Measurements from ENCODE around the gene ROBO3. TPM values are rescaled to one million over a fixed set of nuclear protein-coding genes. Genes with fewer than 3 reads are reported as not detected.

The ROBO3 gene
- total RNA-seq, 1 experiment from 2014 or later: 6.2 TPM

- intact Hi-C loops (cut with micrococcal nuclease; ENCODE audit: unreplicated experiment): loop anchor here (1.0 kb wide), 1 partner anchor 77 kb away; the partner anchor contains the start of gene CCDC15
- DNase-seq: no peak
- BruUV-seq (replicated peaks): TSS peak; percentile 65
- H3K9me3 Mint-ChIP-seq (ENCODE audit: unreplicated experiment): no peaks in the 10 kb centered on the region
- POLR2A ChIA-PET: interaction anchor here (0.8 to 1.5 kb wide), 4 partner anchors 11 to 254 kb away, joined by 3 to 5 read pairs (median 4); partner anchors contain the start of gene TBRG1
- no peak for TF ChIP-seq CTCF (IDR thresholded peaks at IDR 0.05; ENCODE audit: insufficient read depth in 1 of 2, low read depth in 1 of 2, low read length in 1 of 2, severe bottlenecking in 1 of 2, unreplicated experiment in 1 of 2)
- H3K4me3 ChIP-seq (ENCODE audit: low read depth, low read length): peak overlapping the region; percentile 62
- peaks cover 4% of the 10 kb centered on the region for H3K27me3 ChIP-seq (replicated peaks; ENCODE audit: control insufficient read depth, insufficient read depth, low read length)
- CTCF ChIA-PET: interaction anchor here (0.6 to 1.5 kb wide), 32 partner anchors 8 to 556 kb away, joined by 3 to 37 read pairs (median 6); partner anchors contain the start of genes CCDC15, NRGN, ROBO4 and SIAE
- H3K4me1 ChIP-seq: peaks cover 8% of the 10 kb centered on the region
- H3K27me3 Mint-ChIP-seq (ENCODE audit: insufficient read depth, unreplicated experiment): peaks cover 16% of the 10 kb centered on the region
- H3K9me3 ChIP-seq: no peaks in the 10 kb centered on the region
- H3K27ac Mint-ChIP-seq (ENCODE audit: unreplicated experiment): peak overlapping the region; percentile 83
- H3K4me3 Mint-ChIP-seq (ENCODE audit: unreplicated experiment): peak overlapping the region; percentile 80
- no peaks in the 10 kb centered on the region for H3K36me3 ChIP-seq (ENCODE audit: control insufficient read depth, insufficient read depth, low read length)
- peaks cover 12% of the 10 kb centered on the region for H3K4me1 Mint-ChIP-seq (ENCODE audit: low read depth, unreplicated experiment)
- no peaks in the 10 kb centered on the region for H3K36me3 Mint-ChIP-seq (ENCODE audit: insufficient read depth, unreplicated experiment)
These were observed 11.8 kb downstream of the ROBO3 start for GRCh38 chr11:124876818-124877630.

DNA sequence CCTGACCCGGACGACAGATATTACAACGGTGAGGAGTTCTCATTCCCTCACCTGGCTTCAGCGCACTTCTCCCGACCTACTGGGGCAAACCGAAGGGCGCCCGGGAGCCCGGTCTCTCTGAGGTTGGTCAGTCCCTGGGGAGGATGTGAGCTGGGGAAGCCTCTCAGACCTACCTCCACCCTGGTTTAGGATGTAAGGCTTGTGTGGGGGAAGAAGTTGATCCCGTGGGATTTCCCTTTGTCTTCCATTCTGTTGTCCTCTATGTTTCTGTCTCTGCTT, 12.3 kb downstream of the ROBO3 start:
- Mint-ChIP-seq H3K27me3 (ENCODE audit: insufficient read depth, unreplicated experiment) (peaks cover 16% of the 10 kb centered on the region), H3K4me3 (ENCODE audit: unreplicated experiment) (peak overlapping the region; percentile 80), H3K4me1 (ENCODE audit: low read depth, unreplicated experiment) (peaks cover 12% of the 10 kb centered on the region), H3K36me3 (ENCODE audit: insufficient read depth, unreplicated experiment) (no peaks in the 10 kb centered on the region), H3K27ac (ENCODE audit: unreplicated experiment) (peak overlapping the region; percentile 69), H3K9me3 (ENCODE audit: unreplicated experiment) (no peaks in the 10 kb centered on the region)
- CTCF ChIA-PET: interaction anchor here (0.5 to 1.1 kb wide), 2 partner anchors 10 to 99 kb away, joined by 3 read pairs; no protein-coding TSS in a partner anchor
- Histone ChIP-seq H3K4me3 (ENCODE audit: low read depth, low read length) (no peak overlapping the region), H3K27me3 (replicated peaks; ENCODE audit: control insufficient read depth, insufficient read depth, low read length) (peaks cover 4% of the 10 kb centered on the region), H3K9me3 (no peaks in the 10 kb centered on the region), H3K4me1 (peaks cover 13% of the 10 kb centered on the region), H3K36me3 (ENCODE audit: control insufficient read depth, insufficient read depth, low read length) (no peaks in the 10 kb centered on the region)
- no TSS peak for BruUV-seq (replicated peaks)
- intact Hi-C loops (cut with micrococcal nuclease; ENCODE audit: unreplicated experiment): no loop called here
- no peak for TF ChIP-seq CTCF (IDR thresholded peaks at IDR 0.05; ENCODE audit: insufficient read depth in 1 of 2, low read depth in 1 of 2, low read length in 1 of 2, severe bottlenecking in 1 of 2, unreplicated experiment in 1 of 2)
- DNase-seq: no peak
- POLR2A ChIA-PET: no interaction called here

DNA sequence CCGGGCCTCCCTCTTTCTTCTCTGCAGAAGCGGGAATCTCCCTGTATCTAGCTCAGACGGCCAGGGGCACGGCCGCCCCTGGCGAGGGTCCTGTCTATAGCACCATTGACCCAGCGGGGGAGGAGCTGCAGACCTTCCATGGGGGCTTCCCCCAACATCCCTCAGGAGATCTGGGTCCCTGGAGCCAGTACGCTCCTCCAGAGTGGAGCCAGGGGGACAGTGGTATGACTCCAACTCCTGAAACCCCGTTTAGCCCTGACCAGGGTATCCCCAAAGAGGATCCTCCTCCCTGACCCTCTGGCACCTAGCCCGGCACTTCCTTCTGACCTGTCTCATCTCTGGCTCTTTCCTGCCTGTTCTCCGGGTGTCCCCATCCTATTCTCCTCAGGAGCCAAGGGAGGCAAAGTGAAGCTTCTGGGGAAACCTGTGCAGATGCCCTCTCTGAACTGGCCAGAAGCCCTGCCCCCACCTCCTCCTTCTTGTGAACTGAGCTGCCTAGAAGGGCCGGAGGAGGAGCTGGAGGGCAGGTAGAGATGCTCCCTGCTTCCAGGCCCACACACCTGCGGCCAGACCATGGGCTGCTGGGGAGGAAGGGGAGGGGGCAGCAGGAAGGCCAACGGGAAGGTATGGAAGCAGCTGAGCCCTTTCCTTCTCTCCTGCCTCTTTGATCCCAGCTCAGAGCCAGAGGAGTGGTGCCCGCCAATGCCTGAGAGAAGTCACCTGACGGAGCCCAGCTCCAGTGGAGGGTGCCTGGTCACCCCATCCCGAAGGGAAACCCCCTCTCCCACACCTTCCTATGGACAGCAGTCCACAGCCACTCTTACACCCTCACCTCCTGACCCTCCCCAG, 12.9 kb downstream of the ROBO3 start:
- ChIA-PET POLR2A (no interaction called here), CTCF (interaction anchor here (0.5 to 1.1 kb wide), 2 partner anchors 9 to 100 kb away, joined by 3 read pairs; no protein-coding TSS in a partner anchor)
- H3K4me3 ChIP-seq (ENCODE audit: low read depth, low read length): no peak overlapping the region
- peak overlapping the region; percentile 80 for H3K4me3 Mint-ChIP-seq (ENCODE audit: unreplicated experiment)
- no peaks in the 10 kb centered on the region for H3K9me3 Mint-ChIP-seq (ENCODE audit: unreplicated experiment)
- H3K36me3 Mint-ChIP-seq (ENCODE audit: insufficient read depth, unreplicated experiment): no peaks in the 10 kb centered on the region
- intact Hi-C loops (cut with micrococcal nuclease; ENCODE audit: unreplicated experiment): no loop called here
- H3K4me1 ChIP-seq: peaks cover 19% of the 10 kb centered on the region
- DNase-seq: peak in 1 of 2 experiments; percentile 34
- no peak for TF ChIP-seq CTCF (IDR thresholded peaks at IDR 0.05; ENCODE audit: insufficient read depth in 1 of 2, low read depth in 1 of 2, low read length in 1 of 2, severe bottlenecking in 1 of 2, unreplicated experiment in 1 of 2)
- no peaks in the 10 kb centered on the region for H3K27me3 ChIP-seq (replicated peaks; ENCODE audit: control insufficient read depth, insufficient read depth, low read length)
- H3K27me3 Mint-ChIP-seq (ENCODE audit: insufficient read depth, unreplicated experiment): peaks cover 12% of the 10 kb centered on the region
- no TSS peak for BruUV-seq (replicated peaks)
- H3K4me1 Mint-ChIP-seq (ENCODE audit: low read depth, unreplicated experiment): peaks cover 12% of the 10 kb centered on the region
- no peaks in the 10 kb centered on the region for H3K36me3 ChIP-seq (ENCODE audit: control insufficient read depth, insufficient read depth, low read length)
- H3K9me3 ChIP-seq: no peaks in the 10 kb centered on the region
- no peak overlapping the region for H3K27ac Mint-ChIP-seq (ENCODE audit: unreplicated experiment)
